ENCODE results near the gene EIF2D.
A peak's percentile ranks its signal among the peaks of the same experiment; 100 is the strongest.

DNA sequence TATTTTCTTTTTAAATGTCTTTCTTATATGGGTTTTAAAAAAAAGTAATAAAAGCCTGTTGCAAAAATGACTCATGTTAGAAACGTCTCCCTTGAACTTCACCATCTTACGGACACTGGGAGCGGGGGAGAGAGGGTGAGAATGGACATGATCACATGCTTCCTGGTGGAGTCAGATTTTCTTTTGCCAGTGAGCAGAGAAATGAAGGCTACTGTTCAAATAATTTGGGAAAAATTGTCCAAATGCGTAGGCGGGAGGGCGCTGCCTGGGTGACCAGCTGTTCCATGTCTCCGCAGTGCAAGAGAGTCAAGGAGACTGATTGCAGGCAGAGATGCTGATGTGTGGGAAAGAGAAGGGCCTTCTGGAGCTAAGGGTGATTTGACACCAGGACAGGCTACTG is 23.1 kb downstream of the EIF2D start:
- TF ChIP-seq, protein P1, sequence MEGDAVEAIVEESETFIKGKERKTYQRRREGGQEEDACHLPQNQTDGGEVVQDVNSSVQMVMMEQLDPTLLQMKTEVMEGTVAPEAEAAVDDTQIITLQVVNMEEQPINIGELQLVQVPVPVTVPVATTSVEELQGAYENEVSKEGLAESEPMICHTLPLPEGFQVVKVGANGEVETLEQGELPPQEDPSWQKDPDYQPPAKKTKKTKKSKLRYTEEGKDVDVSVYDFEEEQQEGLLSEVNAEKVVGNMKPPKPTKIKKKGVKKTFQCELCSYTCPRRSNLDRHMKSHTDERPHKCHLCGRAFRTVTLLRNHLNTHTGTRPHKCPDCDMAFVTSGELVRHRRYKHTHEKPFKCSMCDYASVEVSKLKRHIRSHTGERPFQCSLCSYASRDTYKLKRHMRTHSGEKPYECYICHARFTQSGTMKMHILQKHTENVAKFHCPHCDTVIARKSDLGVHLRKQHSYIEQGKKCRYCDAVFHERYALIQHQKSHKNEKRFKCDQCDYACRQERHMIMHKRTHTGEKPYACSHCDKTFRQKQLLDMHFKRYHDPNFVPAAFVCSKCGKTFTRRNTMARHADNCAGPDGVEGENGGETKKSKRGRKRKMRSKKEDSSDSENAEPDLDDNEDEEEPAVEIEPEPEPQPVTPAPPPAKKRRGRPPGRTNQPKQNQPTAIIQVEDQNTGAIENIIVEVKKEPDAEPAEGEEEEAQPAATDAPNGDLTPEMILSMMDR (IDR thresholded peaks at IDR 0.05) = no peak
- no peak for TF ChIP-seq POLR2A (IDR thresholded peaks at IDR 0.05)
- peak in 1 of 2 donors; percentile 14 for TF ChIP-seq EP300 (IDR thresholded peaks at IDR 0.05)
